ENCODE data around the gene MCL1. TPM values are rescaled to one million over a fixed set of nuclear protein-coding genes. Genes with fewer than 3 reads are reported as not detected.

Gene MCL1
- total and polyA plus RNA-seq, 2 donors (not counting 1 experiment from before 2014, with no cell fraction given) = 108 to 233 TPM

GRCh38 chr1:150530491-150531159 lies 48.8 kb downstream of the MCL1 start:
- Histone ChIP-seq H3K4me1 (ENCODE audit: control insufficient read depth, extremely low read depth, insufficient read depth, low read length) (peaks cover 6% of the 10 kb centered on the region), H3K4me3 (replicated peaks in 1 of 4; ENCODE audit: control extremely low read depth in 1 of 4, insufficient read depth in 1 of 4, low read depth in 3 of 4, low read length in 4 of 4) (no peak overlapping the region), H3K9ac (ENCODE audit: insufficient read depth, low read length) (no peak overlapping the region), H3K4me2 (ENCODE audit: extremely low read depth, insufficient read depth, low read length) (no peak overlapping the region), H3K27ac (ENCODE audit: insufficient read depth, low read length) (no peak overlapping the region), H3K36me3 (ENCODE audit: control insufficient read depth, insufficient read depth, low read length) (no peaks in the 10 kb centered on the region), H3K79me2 (ENCODE audit: control insufficient read depth, insufficient read depth, low read length) (no peaks in the 10 kb centered on the region), H3K9me3 (ENCODE audit: control insufficient read depth, insufficient read depth, low read depth, low read length) (no peaks in the 10 kb centered on the region), H4K20me1 (ENCODE audit: control insufficient read depth, extremely low read depth, insufficient read depth, low read length) (no peaks in the 10 kb centered on the region), H3K27me3 (ENCODE audit: control insufficient read depth, insufficient read depth, low read length) (no peaks in the 10 kb centered on the region), H2AFZ (ENCODE audit: low read length) (no peak overlapping the region)
- no peak for DNase-seq (ENCODE audit: low read depth in 2 of 2)
- TF ChIP-seq EZH2 (IDR thresholded peaks at IDR 0.05; ENCODE audit: low read length, missing control alignments) = no peak
- TF ChIP-seq, protein P1, sequence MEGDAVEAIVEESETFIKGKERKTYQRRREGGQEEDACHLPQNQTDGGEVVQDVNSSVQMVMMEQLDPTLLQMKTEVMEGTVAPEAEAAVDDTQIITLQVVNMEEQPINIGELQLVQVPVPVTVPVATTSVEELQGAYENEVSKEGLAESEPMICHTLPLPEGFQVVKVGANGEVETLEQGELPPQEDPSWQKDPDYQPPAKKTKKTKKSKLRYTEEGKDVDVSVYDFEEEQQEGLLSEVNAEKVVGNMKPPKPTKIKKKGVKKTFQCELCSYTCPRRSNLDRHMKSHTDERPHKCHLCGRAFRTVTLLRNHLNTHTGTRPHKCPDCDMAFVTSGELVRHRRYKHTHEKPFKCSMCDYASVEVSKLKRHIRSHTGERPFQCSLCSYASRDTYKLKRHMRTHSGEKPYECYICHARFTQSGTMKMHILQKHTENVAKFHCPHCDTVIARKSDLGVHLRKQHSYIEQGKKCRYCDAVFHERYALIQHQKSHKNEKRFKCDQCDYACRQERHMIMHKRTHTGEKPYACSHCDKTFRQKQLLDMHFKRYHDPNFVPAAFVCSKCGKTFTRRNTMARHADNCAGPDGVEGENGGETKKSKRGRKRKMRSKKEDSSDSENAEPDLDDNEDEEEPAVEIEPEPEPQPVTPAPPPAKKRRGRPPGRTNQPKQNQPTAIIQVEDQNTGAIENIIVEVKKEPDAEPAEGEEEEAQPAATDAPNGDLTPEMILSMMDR (conservative IDR thresholded peaks at IDR 0.05 in 1 of 2, IDR thresholded peaks at IDR 0.05 in 1 of 2; ENCODE audit: low read depth in 1 of 2, low read length in 2 of 2) = no peak

- H3K9ac ChIP-seq (ENCODE audit: insufficient read depth, low read length) = no peak overlapping the region
- H2AFZ ChIP-seq (ENCODE audit: low read length) = no peak overlapping the region
- H3K27me3 ChIP-seq (ENCODE audit: control insufficient read depth, insufficient read depth, low read length) = no peaks in the 10 kb centered on the region
- no peak overlapping the region for H3K4me3 ChIP-seq (replicated peaks in 1 of 4; ENCODE audit: control extremely low read depth in 1 of 4, insufficient read depth in 1 of 4, low read depth in 3 of 4, low read length in 4 of 4)
- TF ChIP-seq, protein P1 (conservative IDR thresholded peaks at IDR 0.05 in 1 of 2, IDR thresholded peaks at IDR 0.05 in 1 of 2; ENCODE audit: low read depth in 1 of 2, low read length in 2 of 2) = no peak
- no peak for TF ChIP-seq EZH2 (IDR thresholded peaks at IDR 0.05; ENCODE audit: low read length, missing control alignments)
- DNase-seq (ENCODE audit: low read depth in 2 of 2) = peak; percentile 90 to 94
- no peaks in the 10 kb centered on the region for H3K79me2 ChIP-seq (ENCODE audit: control insufficient read depth, insufficient read depth, low read length)
- no peaks in the 10 kb centered on the region for H3K36me3 ChIP-seq (ENCODE audit: control insufficient read depth, insufficient read depth, low read length)
- H3K27ac ChIP-seq (ENCODE audit: insufficient read depth, low read length) = no peak overlapping the region
- no peaks in the 10 kb centered on the region for H4K20me1 ChIP-seq (ENCODE audit: control insufficient read depth, extremely low read depth, insufficient read depth, low read length)
- H3K4me2 ChIP-seq (ENCODE audit: extremely low read depth, insufficient read depth, low read length) = no peak overlapping the region
- H3K4me1 ChIP-seq (ENCODE audit: control insufficient read depth, extremely low read depth, insufficient read depth, low read length) = peaks cover 2% of the 10 kb centered on the region
- no peaks in the 10 kb centered on the region for H3K9me3 ChIP-seq (ENCODE audit: control insufficient read depth, insufficient read depth, low read depth, low read length)
These were observed 50.4 kb downstream of the MCL1 start for GRCh38 chr1:150529017-150529416.

DNA sequence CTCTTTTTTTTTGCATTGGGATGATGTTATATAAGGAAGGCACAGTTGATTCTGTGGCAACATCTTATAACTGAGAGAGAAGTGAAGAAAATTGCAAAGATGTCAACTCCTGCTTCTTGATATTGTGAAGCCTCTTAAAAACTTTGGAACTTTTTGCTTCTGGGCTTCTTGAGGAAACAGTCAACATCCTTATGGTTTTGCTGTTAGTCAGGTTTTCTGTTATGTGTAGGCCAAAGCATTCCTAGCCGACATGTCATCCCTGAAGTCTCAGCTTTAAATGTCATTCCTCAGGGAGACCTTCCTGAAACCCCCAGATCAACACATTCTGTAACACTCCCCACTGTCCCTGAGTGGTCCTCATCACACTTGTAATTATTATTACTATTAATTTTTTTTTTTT lies 51.2 kb downstream of the MCL1 start:
- Histone ChIP-seq H3K9me3 (ENCODE audit: control insufficient read depth, insufficient read depth, low read depth, low read length) (no peaks in the 10 kb centered on the region), H3K27ac (ENCODE audit: insufficient read depth, low read length) (no peak overlapping the region), H3K27me3 (ENCODE audit: control insufficient read depth, insufficient read depth, low read length) (no peaks in the 10 kb centered on the region), H3K4me3 (replicated peaks in 1 of 4; ENCODE audit: control extremely low read depth in 1 of 4, insufficient read depth in 1 of 4, low read depth in 3 of 4, low read length in 4 of 4) (no peak overlapping the region), H2AFZ (ENCODE audit: low read length) (no peak overlapping the region), H3K36me3 (ENCODE audit: control insufficient read depth, insufficient read depth, low read length) (no peaks in the 10 kb centered on the region), H3K9ac (ENCODE audit: insufficient read depth, low read length) (no peak overlapping the region), H3K4me1 (ENCODE audit: control insufficient read depth, extremely low read depth, insufficient read depth, low read length) (peaks cover 2% of the 10 kb centered on the region), H3K79me2 (ENCODE audit: control insufficient read depth, insufficient read depth, low read length) (no peaks in the 10 kb centered on the region), H4K20me1 (ENCODE audit: control insufficient read depth, extremely low read depth, insufficient read depth, low read length) (no peaks in the 10 kb centered on the region), H3K4me2 (ENCODE audit: extremely low read depth, insufficient read depth, low read length) (no peak overlapping the region)
- peak in 1 of 2 donors; percentile 92 for DNase-seq (ENCODE audit: low read depth in 2 of 2)
- TF ChIP-seq EZH2 (IDR thresholded peaks at IDR 0.05; ENCODE audit: low read length, missing control alignments) = no peak
- TF ChIP-seq, protein P1 (conservative IDR thresholded peaks at IDR 0.05 in 1 of 2, IDR thresholded peaks at IDR 0.05 in 1 of 2; ENCODE audit: low read depth in 1 of 2, low read length in 2 of 2) = no peak
